ENCODE data around the gene MMP14. TPM values are rescaled to one million over a fixed set of nuclear protein-coding genes. Genes with fewer than 3 reads are reported as not detected.

MMP14 gene
- total and polyA plus RNA-seq, 2 of the 13 experiments (the other 11 are each of a cell fraction or from before 2014, with no cell fraction given) = 5.2 to 9.8 TPM

DNA sequence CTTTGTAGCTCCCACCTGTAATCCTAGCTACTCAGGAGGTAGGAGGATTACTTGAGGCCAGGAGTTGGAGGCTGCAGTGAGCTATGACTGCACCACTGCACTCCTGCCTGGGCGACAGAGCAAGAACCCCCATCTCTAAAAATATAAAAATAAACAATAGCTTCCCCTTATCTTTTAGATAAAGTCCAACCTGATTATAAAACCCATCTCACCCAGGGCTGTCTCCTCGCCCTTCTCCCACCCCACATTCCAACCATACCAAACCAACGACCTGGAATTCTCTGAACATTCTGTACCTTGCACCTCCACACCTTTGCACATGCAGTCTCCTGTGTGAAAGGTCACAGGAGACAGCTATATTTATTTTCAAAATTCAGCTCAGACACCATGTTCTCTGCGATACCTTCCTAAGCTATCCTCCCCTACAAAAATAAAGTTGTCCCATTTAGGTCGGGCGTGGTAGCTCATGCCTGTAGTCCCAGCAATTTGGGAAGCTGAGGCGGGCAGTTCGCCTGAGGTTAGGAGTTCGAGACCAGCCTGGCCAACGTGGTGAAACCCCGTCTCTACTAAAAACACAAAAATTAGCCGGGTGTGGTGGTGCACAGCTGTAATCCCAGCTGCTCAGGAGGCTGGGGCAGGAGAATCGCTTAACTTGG is 28.8 kb upstream of the MMP14 start (continued):
- TF ChIP-seq ZFP91 (CRISPR knock-in tag; IDR thresholded peaks at IDR 0.05; ENCODE audit: borderline replicate concordance) = no peak
- TF ChIP-seq MAFK (conservative IDR thresholded peaks at IDR 0.05 in 1 of 2, IDR thresholded peaks at IDR 0.05 in 1 of 2; ENCODE audit: low read length in 2 of 2) = no peak
- TF ChIP-seq TFDP2 (CRISPR knock-in tag; IDR thresholded peaks at IDR 0.05) = no peak
- no peak for TF ChIP-seq ZNF776 (CRISPR knock-in tag; IDR thresholded peaks at IDR 0.05)
- no peak for TF ChIP-seq ATRX (CRISPR knock-in tag; IDR thresholded peaks at IDR 0.05; ENCODE audit: borderline replicate concordance)
- no peak for TF ChIP-seq ZBTB4 (CRISPR knock-in tag; IDR thresholded peaks at IDR 0.05; ENCODE audit: borderline replicate concordance)
- no peak for TF ChIP-seq ZSCAN30 (CRISPR knock-in tag; IDR thresholded peaks at IDR 0.05)
- TF ChIP-seq ZNF605 (CRISPR knock-in tag; IDR thresholded peaks at IDR 0.05) = peak; percentile 46; the same call in 1 of the 2 replicates
- TF ChIP-seq SP140L (CRISPR knock-in tag; IDR thresholded peaks at IDR 0.05; ENCODE audit: borderline replicate concordance) = no peak
- TF ChIP-seq ZNF503 (CRISPR knock-in tag; IDR thresholded peaks at IDR 0.05) = peak; percentile 42; the same call in 1 of the 2 replicates
- TF ChIP-seq THAP9 (CRISPR knock-in tag; IDR thresholded peaks at IDR 0.05; ENCODE audit: borderline replicate concordance) = no peak
- TF ChIP-seq, protein P1, sequence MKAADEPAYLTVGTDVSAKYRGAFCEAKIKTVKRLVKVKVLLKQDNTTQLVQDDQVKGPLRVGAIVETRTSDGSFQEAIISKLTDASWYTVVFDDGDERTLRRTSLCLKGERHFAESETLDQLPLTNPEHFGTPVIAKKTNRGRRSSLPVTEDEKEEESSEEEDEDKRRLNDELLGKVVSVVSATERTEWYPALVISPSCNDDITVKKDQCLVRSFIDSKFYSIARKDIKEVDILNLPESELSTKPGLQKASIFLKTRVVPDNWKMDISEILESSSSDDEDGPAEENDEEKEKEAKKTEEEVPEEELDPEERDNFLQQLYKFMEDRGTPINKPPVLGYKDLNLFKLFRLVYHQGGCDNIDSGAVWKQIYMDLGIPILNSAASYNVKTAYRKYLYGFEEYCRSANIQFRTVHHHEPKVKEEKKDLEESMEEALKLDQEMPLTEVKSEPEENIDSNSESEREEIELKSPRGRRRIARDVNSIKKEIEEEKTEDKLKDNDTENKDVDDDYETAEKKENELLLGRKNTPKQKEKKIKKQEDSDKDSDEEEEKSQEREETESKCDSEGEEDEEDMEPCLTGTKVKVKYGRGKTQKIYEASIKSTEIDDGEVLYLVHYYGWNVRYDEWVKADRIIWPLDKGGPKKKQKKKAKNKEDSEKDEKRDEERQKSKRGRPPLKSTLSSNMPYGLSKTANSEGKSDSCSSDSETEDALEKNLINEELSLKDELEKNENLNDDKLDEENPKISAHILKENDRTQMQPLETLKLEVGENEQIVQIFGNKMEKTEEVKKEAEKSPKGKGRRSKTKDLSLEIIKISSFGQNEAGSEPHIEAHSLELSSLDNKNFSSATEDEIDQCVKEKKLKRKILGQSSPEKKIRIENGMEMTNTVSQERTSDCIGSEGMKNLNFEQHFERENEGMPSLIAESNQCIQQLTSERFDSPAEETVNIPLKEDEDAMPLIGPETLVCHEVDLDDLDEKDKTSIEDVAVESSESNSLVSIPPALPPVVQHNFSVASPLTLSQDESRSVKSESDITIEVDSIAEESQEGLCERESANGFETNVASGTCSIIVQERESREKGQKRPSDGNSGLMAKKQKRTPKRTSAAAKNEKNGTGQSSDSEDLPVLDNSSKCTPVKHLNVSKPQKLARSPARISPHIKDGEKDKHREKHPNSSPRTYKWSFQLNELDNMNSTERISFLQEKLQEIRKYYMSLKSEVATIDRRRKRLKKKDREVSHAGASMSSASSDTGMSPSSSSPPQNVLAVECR (CRISPR knock-in tag; IDR thresholded peaks at IDR 0.05; ENCODE audit: borderline replicate concordance) = no peak
